ENCODE measurements around the gene FGD4.

DNA sequence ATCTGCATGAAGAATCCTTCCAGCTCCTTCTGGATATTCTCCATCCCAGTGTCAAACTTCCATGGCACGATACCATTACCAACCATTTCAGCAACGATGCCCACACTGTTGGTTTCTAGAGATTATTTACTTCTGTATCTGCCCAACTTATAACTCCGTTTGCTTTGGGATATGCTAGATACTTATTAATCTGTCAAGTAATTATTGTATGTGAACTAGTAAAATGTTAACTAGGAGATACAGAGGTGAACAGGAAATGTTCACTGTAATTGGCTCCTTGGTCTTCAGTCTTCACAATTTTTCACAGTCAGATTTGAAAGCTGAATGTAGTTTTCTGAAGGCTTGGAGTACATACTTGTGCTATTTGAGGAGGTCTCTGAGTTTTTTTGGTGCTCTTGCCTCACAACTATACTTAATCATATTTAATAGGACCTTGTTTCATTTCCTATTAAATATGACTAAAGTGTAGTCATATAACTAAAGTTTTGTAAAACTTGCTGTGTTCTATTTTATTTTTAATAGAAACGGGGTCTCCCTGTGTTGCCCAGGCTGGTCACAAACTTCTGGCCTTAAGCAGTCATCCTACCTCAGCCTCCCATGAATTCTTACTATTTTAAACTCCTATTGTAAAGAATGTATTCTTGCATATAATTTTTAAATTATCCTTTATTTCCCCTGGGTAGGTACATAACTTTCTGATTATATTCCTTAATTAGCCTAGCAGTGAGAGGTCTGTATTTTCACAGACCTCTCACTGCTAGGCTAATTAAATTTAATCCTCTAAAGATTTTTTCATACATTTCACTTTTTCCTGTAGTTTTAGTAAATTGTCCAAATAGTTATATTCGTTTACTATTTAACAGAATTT is 79.7 kb downstream of the FGD4 start:
- TF ChIP-seq, protein P1, sequence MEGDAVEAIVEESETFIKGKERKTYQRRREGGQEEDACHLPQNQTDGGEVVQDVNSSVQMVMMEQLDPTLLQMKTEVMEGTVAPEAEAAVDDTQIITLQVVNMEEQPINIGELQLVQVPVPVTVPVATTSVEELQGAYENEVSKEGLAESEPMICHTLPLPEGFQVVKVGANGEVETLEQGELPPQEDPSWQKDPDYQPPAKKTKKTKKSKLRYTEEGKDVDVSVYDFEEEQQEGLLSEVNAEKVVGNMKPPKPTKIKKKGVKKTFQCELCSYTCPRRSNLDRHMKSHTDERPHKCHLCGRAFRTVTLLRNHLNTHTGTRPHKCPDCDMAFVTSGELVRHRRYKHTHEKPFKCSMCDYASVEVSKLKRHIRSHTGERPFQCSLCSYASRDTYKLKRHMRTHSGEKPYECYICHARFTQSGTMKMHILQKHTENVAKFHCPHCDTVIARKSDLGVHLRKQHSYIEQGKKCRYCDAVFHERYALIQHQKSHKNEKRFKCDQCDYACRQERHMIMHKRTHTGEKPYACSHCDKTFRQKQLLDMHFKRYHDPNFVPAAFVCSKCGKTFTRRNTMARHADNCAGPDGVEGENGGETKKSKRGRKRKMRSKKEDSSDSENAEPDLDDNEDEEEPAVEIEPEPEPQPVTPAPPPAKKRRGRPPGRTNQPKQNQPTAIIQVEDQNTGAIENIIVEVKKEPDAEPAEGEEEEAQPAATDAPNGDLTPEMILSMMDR (IDR thresholded peaks at IDR 0.05), result no peak
- no peak for TF ChIP-seq POLR2AphosphoS5 (IDR thresholded peaks at IDR 0.05)
- TF ChIP-seq POLR2A (IDR thresholded peaks at IDR 0.05), result no peak

All from prostate gland (tissue), 2 donors.